HL-60 (cell line): ENCODE results near the gene METTL25B.
A peak's percentile ranks its signal among the peaks of the same experiment; 100 is the strongest.

Experiments used
- DNase-seq, 2 experiments: peaks; one replicate each; pipeline ENCODE4 v3.0.0-alpha.2; 2010 to 2020; ENCODE audit warnings: low read depth in 1 of 2, low spot score in 1 of 2
- H3K27ac ChIP-seq: fragments of 250-450 bp; sonication (Bioruptor Pico); replicated peaks from 2 replicates; pipeline ENCODE4 v1.5.1; 2020; ENCODE audit warnings: mild to moderate bottlenecking, moderate library complexity
- H3K27me3 ChIP-seq: fragments of 250-450 bp; sonication (Bioruptor Pico); 2 replicates; pipeline ENCODE4 v1.5.1; 2021; ENCODE audit warnings: mild to moderate bottlenecking, moderate library complexity; ENCODE audit not compliant: insufficient read depth, poor library complexity, severe bottlenecking
- H3K4me3 ChIP-seq: replicated peaks from 2 replicates; pipeline ENCODE4 v1.5.1; 2011; ENCODE audit warnings: mild to moderate bottlenecking, control low read depth, low read length; ENCODE audit not compliant: insufficient read depth
- CTCF ChIP-seq: IDR thresholded peaks from one replicate; pipeline ENCODE4 v1.5.1; 2011; ENCODE audit warnings: low read length, control low read depth, inconsistent platforms; ENCODE audit not compliant: insufficient read depth
- GABPA ChIP-seq: IDR thresholded peaks from 2 replicates; pipeline ENCODE4 v1.6.1; 2012; ENCODE audit warnings: low read depth
- POLR2AphosphoS5 ChIP-seq: IDR thresholded peaks from 2 replicates; pipeline ENCODE4 v1.6.1; 2012; ENCODE audit warnings: low read depth
- REST ChIP-seq: IDR thresholded peaks from 2 replicates; pipeline ENCODE4 v1.6.1; 2012; ENCODE audit warnings: low read depth; ENCODE audit not compliant: insufficient replicate concordance
- SPI1 ChIP-seq: IDR thresholded peaks from 2 replicates; pipeline ENCODE4 v1.6.1; 2012; ENCODE audit warnings: low read depth, mild to moderate bottlenecking, borderline replicate concordance

The METTL25B gene

GRCh38 chr1:156749419-156750118, 21.3 kb downstream of the METTL25B start:
- TF ChIP-seq GABPA (no peak), REST (no peak), CTCF (no peak), POLR2AphosphoS5 (no peak; the same call in 1 of the 2 replicates), SPI1 (no peak)
- DNase-seq, result peak in 1 of 2 experiments; percentile 76
- H3K27ac ChIP-seq, result peak overlapping the region; percentile 99
- H3K4me3 ChIP-seq, result peak overlapping the region; percentile 75
- H3K27me3 ChIP-seq, result no peaks in the 10 kb centered on the region

GRCh38 chr1:156750191-156750672, 22.0 kb downstream of the METTL25B start:
- Histone ChIP-seq H3K27ac (peak overlapping the region; percentile 99), H3K27me3 (no peaks in the 10 kb centered on the region), H3K4me3 (peak overlapping the region; percentile 75)
- TF ChIP-seq GABPA (no peak), SPI1 (0 out of 2 replicates have a peak, but pooled peaks have one; percentile 17)
- DNase-seq, result peak; percentile 67 to 78

- H3K27me3 ChIP-seq, result no peaks in the 10 kb centered on the region
- H3K27ac ChIP-seq, result peak overlapping the region; percentile 99
- H3K4me3 ChIP-seq, result peak overlapping the region; percentile 75
- peak in 1 of 2 experiments; percentile 67 for DNase-seq
- no peak for TF ChIP-seq SPI1
- no peak for TF ChIP-seq REST
- no peak for TF ChIP-seq CTCF
- no peak for TF ChIP-seq GABPA
- no peak for TF ChIP-seq POLR2AphosphoS5
Measured at GRCh38 chr1:156750711-156751450, 22.6 kb downstream of the METTL25B start.

GRCh38 chr1:156751451-156751756, 23.1 kb downstream of the METTL25B start, which contains the start of gene HDGF:
HDGF (minus strand) TSS chr1:156751675; CDS start chr1:156751429, 246 bp downstream.
- H3K27me3 ChIP-seq, result no peaks in the 10 kb centered on the region
- peak within 1 kb of the TSS; percentile 99 for H3K27ac ChIP-seq
- no peak for DNase-seq
- TF ChIP-seq GABPA, result no peak
- TF ChIP-seq POLR2AphosphoS5, result no peak
- TF ChIP-seq CTCF, result no peak
- no peak for TF ChIP-seq REST
- no peak for TF ChIP-seq SPI1
- H3K4me3 ChIP-seq, result peak within 1 kb of the TSS; percentile 75
